ENCODE data around the gene GATC.

Gene GATC

DNA sequence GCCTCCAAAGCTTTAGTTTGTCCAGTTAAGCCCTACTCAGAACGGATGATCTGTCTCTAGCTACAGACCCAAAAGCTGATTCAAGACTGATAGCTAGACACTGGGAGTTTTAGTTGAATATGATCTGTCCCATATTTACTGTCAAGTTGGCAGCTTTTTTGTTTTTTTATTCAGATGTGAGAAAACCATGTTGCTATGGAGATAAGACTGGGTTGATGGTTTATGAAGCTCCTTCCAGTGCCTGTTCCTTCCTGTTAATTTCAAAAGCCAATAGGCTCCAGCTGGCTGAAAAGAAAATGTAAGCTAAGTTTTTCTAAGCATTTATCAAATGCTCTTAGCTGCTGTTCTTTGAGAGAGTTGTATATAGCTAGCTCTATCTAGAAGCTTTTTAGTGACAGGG lies 54.3 kb downstream of the GATC start:
- no peak for DNase-seq

DNA sequence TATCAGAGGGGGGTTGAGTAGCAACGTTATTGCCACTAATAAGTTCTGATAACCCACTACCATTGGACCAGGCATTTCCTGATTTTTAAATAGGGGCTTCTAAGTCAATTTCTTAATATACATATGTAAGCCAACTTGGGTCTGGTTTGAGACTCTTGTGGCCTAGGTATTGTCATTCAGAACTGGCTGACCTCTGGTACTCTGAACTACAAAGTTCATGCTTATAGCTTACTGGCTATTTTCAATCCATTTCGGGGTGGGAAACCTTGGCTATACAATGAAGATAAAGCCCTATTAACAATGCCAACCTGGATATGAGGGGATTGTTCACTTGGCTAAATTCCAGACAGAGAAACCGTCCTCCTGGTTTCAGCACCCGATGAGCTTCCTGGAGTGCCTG lies 58.3 kb downstream of the GATC start:
- no peak for DNase-seq

DNA sequence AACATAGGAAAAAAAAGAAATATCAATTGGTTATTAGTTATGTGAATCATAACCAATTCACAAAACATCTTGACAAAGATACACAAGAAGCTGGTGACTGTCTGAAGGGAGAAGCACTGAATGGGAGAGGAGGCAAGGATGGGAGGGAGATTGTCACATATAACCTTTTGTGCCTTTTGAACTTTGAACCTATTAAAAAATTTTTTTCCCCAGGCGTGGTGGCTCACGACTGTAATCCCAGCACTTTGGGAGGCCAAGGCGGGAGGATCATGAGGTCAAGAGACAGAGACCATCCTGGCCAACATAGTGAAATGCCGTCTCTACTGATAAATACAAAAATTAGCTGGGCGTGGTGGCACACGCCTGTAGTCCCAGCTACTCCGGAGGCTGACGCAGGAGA lies 62.3 kb downstream of the GATC start:
- DNase-seq = no peak

Measured in NCI-H1694 (cell line).